CD14-positive monocyte (primary cell): ENCODE results near the gene SLC4A1AP. TPM values are rescaled to one million over a fixed set of nuclear protein-coding genes. Genes with fewer than 3 reads are reported as not detected.

Source experiments
- DNase-seq, 3 donors: peaks; one replicate each; pipeline ENCODE4 v3.0.0-alpha.2; 2011 to 2022
- H2AFZ ChIP-seq: 2 replicates; pipeline ENCODE4 v1.6.0; 2012; ENCODE audit warnings: mild to moderate bottlenecking, low read depth, low read length, inconsistent platforms; ENCODE audit not compliant: insufficient read depth, poor library complexity, severe bottlenecking
- H3K27ac ChIP-seq, 2 donors: 1 replicate in 1 of 2; 2 replicates in 1 of 2; pipeline ENCODE4 v1.5.1; 2012 to 2013; ENCODE audit warnings: low read length in 2 of 2, control low read depth in 1 of 2, inconsistent platforms in 1 of 2, low read depth in 1 of 2, mild to moderate bottlenecking in 1 of 2
- H3K27me3 ChIP-seq, 2 donors: one replicate each; pipeline versions ENCODE4 v1.6.0 to v1.6.1; 2011 to 2013; ENCODE audit warnings: low read length in 2 of 2; ENCODE audit not compliant: control insufficient read depth in 2 of 2, insufficient read depth in 2 of 2
- H3K36me3 ChIP-seq, 2 donors: replicated peaks in 1 of 2; 1 replicate in 1 of 2; 2 replicates in 1 of 2; pipeline versions ENCODE4 v1.5.1 to v1.6.1; 2012 to 2013; ENCODE audit warnings: low read length in 2 of 2, control low read depth in 1 of 2, inconsistent platforms in 1 of 2, mild to moderate bottlenecking in 1 of 2; ENCODE audit not compliant: insufficient read depth in 2 of 2, control insufficient read depth in 1 of 2
- H3K4me1 ChIP-seq, 2 donors: 1 replicate in 1 of 2; 2 replicates in 1 of 2; pipeline versions ENCODE4 v1.5.1 to v1.6.1; 2012 to 2013; ENCODE audit warnings: low read length in 2 of 2, control low read depth in 1 of 2, inconsistent platforms in 1 of 2, mild to moderate bottlenecking in 1 of 2, moderate library complexity in 1 of 2; ENCODE audit not compliant: insufficient read depth in 2 of 2, control insufficient read depth in 1 of 2
- H3K4me2 ChIP-seq: replicated peaks from 2 replicates; pipeline ENCODE3; 2012; ENCODE audit warnings: low read length, moderate library complexity, mild to moderate bottlenecking; ENCODE audit not compliant: poor library complexity, severe bottlenecking; ENCODE audit errors: extremely low read depth
- H3K4me3 ChIP-seq, 3 experiments: fragments of 200-600 bp in 1 of 3; sonication (generic) in 1 of 3; replicated peaks in 1 of 3; 1 replicate in 2 of 3; 2 replicates in 1 of 3; pipeline ENCODE4 v1.5.1; 2011 to 2013; ENCODE audit warnings: low read length in 3 of 3, mild to moderate bottlenecking in 3 of 3, control low read depth in 2 of 3, low read depth in 2 of 3, inconsistent platforms in 1 of 3, moderate library complexity in 1 of 3
- H3K79me2 ChIP-seq: 2 replicates; pipeline ENCODE4 v1.6.0; 2012; ENCODE audit warnings: mild to moderate bottlenecking, control low read depth, inconsistent platforms, low read length, moderate library complexity; ENCODE audit not compliant: insufficient read depth
- H3K9ac ChIP-seq: 2 replicates; pipeline ENCODE4 v1.6.0; 2017; ENCODE audit warnings: low read length, mild to moderate bottlenecking; ENCODE audit not compliant: insufficient read depth, poor library complexity, severe bottlenecking
- H3K9me3 ChIP-seq, 2 donors: replicated peaks in 1 of 2; 1 replicate in 1 of 2; 2 replicates in 1 of 2; pipeline versions ENCODE4 v1.5.1 to v1.6.1; 2012 to 2013; ENCODE audit warnings: low read length in 2 of 2, control low read depth in 1 of 2; ENCODE audit not compliant: control insufficient read depth in 1 of 2, insufficient read depth in 1 of 2
- H4K20me1 ChIP-seq: 2 replicates; pipeline ENCODE4 v1.6.0; 2012; ENCODE audit warnings: mild to moderate bottlenecking, low read length, control low read depth, moderate library complexity; ENCODE audit not compliant: insufficient read depth
- H3K27ac Mint-ChIP-seq, 7 donors: one replicate each; pipeline ENCODE4 v1.8.0; 2020; ENCODE audit warnings: mild to moderate bottlenecking in 7 of 7, mixed read lengths in 7 of 7, moderate library complexity in 6 of 7, inconsistent platforms in 2 of 7
- H3K27me3 Mint-ChIP-seq, 3 donors: one replicate each; pipeline ENCODE4 v1.8.0; 2021 to 2022; ENCODE audit warnings: low read depth in 3 of 3, mild to moderate bottlenecking in 3 of 3, mixed read lengths in 3 of 3, moderate library complexity in 3 of 3, inconsistent platforms in 1 of 3
- H3K36me3 Mint-ChIP-seq, 2 donors: one replicate each; pipeline ENCODE4 v1.8.0; 2020; ENCODE audit warnings: mixed read lengths in 2 of 2, inconsistent platforms in 1 of 2, mild to moderate bottlenecking in 1 of 2
- H3K4me1 Mint-ChIP-seq: one replicate; pipeline ENCODE4 v1.8.0; 2020; ENCODE audit warnings: mild to moderate bottlenecking, mixed read lengths
- H3K4me3 Mint-ChIP-seq, 2 donors: one replicate each; pipeline ENCODE4 v1.8.0; 2020; ENCODE audit warnings: mild to moderate bottlenecking in 2 of 2, mixed read lengths in 2 of 2, moderate library complexity in 1 of 2
- H3K9me3 Mint-ChIP-seq, 7 donors: one replicate each; pipeline ENCODE4 v1.8.0; 2020 to 2022; ENCODE audit warnings: mixed read lengths in 7 of 7, mild to moderate bottlenecking in 6 of 7, moderate library complexity in 6 of 7, inconsistent platforms in 2 of 7
- WGBS: methylation state at CpG from one replicate; pipeline ENCODE4 v1.1.5; 2013; ENCODE audit warnings: missing lambda C conversion rate; ENCODE audit not compliant: insufficient coverage; 5-methylcytosine and 5-hydroxymethylcytosine counted together
- intact Hi-C, 2 donors: fragments of 100-400 bp; cut with micrococcal nuclease; formaldehyde crosslinking; loops; one replicate each; pipeline versions ENCODE4 v1.15.0 to v1.15.1; 2023
- polyA plus RNA-seq, 3 donors: library from polyadenylated mRNA; depleted of rRNA in 1 of 3; unstranded in 2 of 3; stranded (reverse) in 1 of 3; fragments of 300-500 nt in 2 of 3; fragments of >200 nt in 1 of 3; fragmentation: Illumina TruSeq in 2 of 3; gene quantifications; 1 replicate in 2 of 3; 2 replicates in 1 of 3; pipeline ENCODE4 v1.2.3, GENCODE V29; 2012 to 2021
- TF ChIP-seq, protein P1 (sequence below): fragments of 200-600 bp; IDR thresholded peaks from one replicate; pipeline ENCODE4 v1.8.0; 2022; ENCODE audit warnings: antibody characterized with exemption, mild to moderate bottlenecking

Gene SLC4A1AP
- polyA plus RNA-seq, 3 donors: 12.7 to 24.9 (median 18.3) TPM

DNA sequence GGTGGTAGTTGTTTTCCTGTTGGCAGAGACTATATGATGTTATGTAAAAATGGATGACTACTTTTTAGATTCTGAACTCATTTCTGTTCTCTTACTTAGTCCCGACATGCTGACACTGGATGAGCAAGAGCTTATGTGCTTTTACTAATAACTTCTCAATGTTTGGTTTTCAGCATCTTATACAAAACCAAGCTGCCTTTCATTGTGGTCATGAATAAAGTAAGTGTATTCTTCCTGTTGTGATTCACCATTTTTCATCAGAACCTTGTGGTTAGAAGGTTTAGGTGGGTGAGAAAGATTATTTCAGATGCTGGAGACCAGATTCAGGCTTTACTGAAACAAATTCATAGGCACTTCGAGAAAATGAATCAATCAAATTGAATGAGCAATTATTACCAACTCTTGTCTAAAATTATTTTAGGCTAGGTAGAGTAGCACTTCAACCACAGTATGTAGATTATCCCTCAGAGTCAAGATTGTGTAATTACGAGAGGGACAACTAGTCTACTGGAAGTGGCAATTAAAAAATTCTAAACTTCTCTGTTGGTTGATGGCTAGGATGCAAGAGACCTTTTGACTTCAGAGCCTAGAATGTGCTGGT lies 25.6 kb upstream of the SLC4A1AP start:
- Histone ChIP-seq H3K9ac (no peak overlapping the region), H3K36me3 (peaks cover 92 to 95% of the 10 kb centered on the region in 2 donors), H3K27ac (no peak overlapping the region), H3K9me3 (no peaks in the 10 kb centered on the region), H3K4me3 (no peak overlapping the region), H3K27me3 (no peaks in the 10 kb centered on the region), H3K4me1 (no peaks in the 10 kb centered on the region), H2AFZ (no peak overlapping the region), H4K20me1 (no peaks in the 10 kb centered on the region), H3K4me2 (no peak overlapping the region), H3K79me2 (no peaks in the 10 kb centered on the region)
- Mint-ChIP-seq H3K27me3 (no peaks in the 10 kb centered on the region), H3K36me3 (peaks cover 76 to 89% of the 10 kb centered on the region in 2 donors), H3K4me1 (no peaks in the 10 kb centered on the region), H3K27ac (peak overlapping the region in 2 of 7 donors; percentile 12 to 75), H3K4me3 (no peak overlapping the region), H3K9me3 (no peaks in the 10 kb centered on the region)
- no peak for DNase-seq
- TF ChIP-seq, protein P1, sequence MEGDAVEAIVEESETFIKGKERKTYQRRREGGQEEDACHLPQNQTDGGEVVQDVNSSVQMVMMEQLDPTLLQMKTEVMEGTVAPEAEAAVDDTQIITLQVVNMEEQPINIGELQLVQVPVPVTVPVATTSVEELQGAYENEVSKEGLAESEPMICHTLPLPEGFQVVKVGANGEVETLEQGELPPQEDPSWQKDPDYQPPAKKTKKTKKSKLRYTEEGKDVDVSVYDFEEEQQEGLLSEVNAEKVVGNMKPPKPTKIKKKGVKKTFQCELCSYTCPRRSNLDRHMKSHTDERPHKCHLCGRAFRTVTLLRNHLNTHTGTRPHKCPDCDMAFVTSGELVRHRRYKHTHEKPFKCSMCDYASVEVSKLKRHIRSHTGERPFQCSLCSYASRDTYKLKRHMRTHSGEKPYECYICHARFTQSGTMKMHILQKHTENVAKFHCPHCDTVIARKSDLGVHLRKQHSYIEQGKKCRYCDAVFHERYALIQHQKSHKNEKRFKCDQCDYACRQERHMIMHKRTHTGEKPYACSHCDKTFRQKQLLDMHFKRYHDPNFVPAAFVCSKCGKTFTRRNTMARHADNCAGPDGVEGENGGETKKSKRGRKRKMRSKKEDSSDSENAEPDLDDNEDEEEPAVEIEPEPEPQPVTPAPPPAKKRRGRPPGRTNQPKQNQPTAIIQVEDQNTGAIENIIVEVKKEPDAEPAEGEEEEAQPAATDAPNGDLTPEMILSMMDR: no peak
- WGBS: no CpG with 5 or more reads among the region's 3 CpGs
- intact Hi-C loops: no loop called here

DNA sequence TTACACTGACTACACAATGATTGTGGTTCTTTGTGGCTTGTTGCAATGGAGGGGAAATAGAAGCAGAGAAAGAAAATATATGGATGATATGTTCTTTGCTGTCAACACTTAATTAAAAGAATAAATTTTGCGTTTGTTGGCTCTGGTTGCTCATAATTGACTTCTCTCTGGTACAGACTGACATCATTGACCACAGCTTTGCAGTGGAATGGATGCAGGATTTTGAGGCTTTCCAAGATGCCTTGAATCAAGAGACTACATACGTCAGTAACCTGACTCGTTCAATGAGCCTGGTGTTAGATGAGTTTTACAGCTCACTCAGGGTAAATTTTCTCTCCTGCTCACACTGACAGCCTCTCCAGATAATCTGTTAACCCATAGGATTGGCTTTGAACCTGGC lies 25.0 kb upstream of the SLC4A1AP start:
- H3K79me2 ChIP-seq: no peaks in the 10 kb centered on the region
- no CpG with 5 or more reads among the region's 3 CpGs for WGBS
- no peaks in the 10 kb centered on the region for H3K27me3 Mint-ChIP-seq

More for the DNA sequence above, 25.0 kb upstream of the SLC4A1AP start:
- Histone ChIP-seq H3K9ac (no peak overlapping the region), H2AFZ (no peak overlapping the region), H3K36me3 (peaks cover 93 to 95% of the 10 kb centered on the region in 2 donors), H3K27me3 (no peaks in the 10 kb centered on the region), H3K27ac (no peak overlapping the region), H3K4me3 (no peak overlapping the region), H3K4me2 (no peak overlapping the region), H3K9me3 (no peaks in the 10 kb centered on the region), H3K4me1 (no peaks in the 10 kb centered on the region), H4K20me1 (no peaks in the 10 kb centered on the region)
- Mint-ChIP-seq H3K9me3 (no peaks in the 10 kb centered on the region), H3K36me3 (peaks cover 78 to 86% of the 10 kb centered on the region in 2 donors), H3K4me3 (no peak overlapping the region), H3K4me1 (no peaks in the 10 kb centered on the region), H3K27ac (no peak overlapping the region)
- TF ChIP-seq, protein P1: no peak
- intact Hi-C loops: no loop called here
- no peak for DNase-seq
